GM23338 (cell line): ENCODE data around the gene MAST3. TPM values are rescaled to one million over a fixed set of nuclear protein-coding genes. Genes with fewer than 3 reads are reported as not detected.
"Not testable (repeated sequence)": the region's sequence is repeated elsewhere in the genome, so short reads cannot be mapped to it uniquely, and the experiment has no call there.

ENCODE experiments used
- ATAC-seq: fragments of 200-7000 bp; cut with Tn5 transposase; 3 replicates; pipeline ENCODE4 v1.9.1; 2020
- DNase-seq: peaks from one replicate; pipeline ENCODE4 v3.0.0-alpha.2; 2015; ENCODE audit warnings: low spot score
- H2AFZ ChIP-seq: fragments of 200-600 bp; sonication (generic); 2 replicates; pipeline ENCODE4 v1.8.0; 2016; ENCODE audit warnings: antibody characterized with exemption, mild to moderate bottlenecking, moderate library complexity
- H3F3A ChIP-seq: fragments of 200-600 bp; sonication (generic); replicated peaks from 2 replicates; pipeline ENCODE4 v1.8.0; 2017; ENCODE audit warnings: antibody characterized with exemption, mixed run types, low read depth
- H3K27ac ChIP-seq: fragments of 200-600 bp; sonication (generic); 2 replicates; pipeline ENCODE4 v1.6.1; 2016; ENCODE audit warnings: low read depth
- H3K27me3 ChIP-seq: fragments of 200-600 bp; sonication (generic); 2 replicates; pipeline ENCODE4 v1.8.0; 2016; ENCODE audit warnings: mild to moderate bottlenecking, mixed run types, moderate library complexity; ENCODE audit not compliant: insufficient read depth
- H3K36me3 ChIP-seq: fragments of 200-600 bp; sonication (generic); 2 replicates; pipeline ENCODE4 v1.8.0; 2016; ENCODE audit warnings: mild to moderate bottlenecking; ENCODE audit not compliant: insufficient read depth
- H3K4me1 ChIP-seq: fragments of 200-600 bp; sonication (generic); 2 replicates; pipeline ENCODE4 v1.8.0; 2016; ENCODE audit warnings: mild to moderate bottlenecking, moderate library complexity; ENCODE audit not compliant: insufficient read depth
- H3K4me2 ChIP-seq: fragments of 200-600 bp; sonication (generic); 2 replicates; pipeline ENCODE4 v1.7.1; 2017; ENCODE audit warnings: mixed run types
- H3K4me3 ChIP-seq: fragments of 200-600 bp; sonication (generic); 2 replicates; pipeline ENCODE4 v1.6.1; 2016; ENCODE audit warnings: mixed run types
- H3K79me2 ChIP-seq: fragments of 200-600 bp; sonication (generic); replicated peaks from 2 replicates; pipeline ENCODE4 v1.8.0; 2017; ENCODE audit warnings: mild to moderate bottlenecking; ENCODE audit not compliant: insufficient read depth
- H3K9me2 ChIP-seq: fragments of 200-600 bp; sonication (generic); 2 replicates; pipeline ENCODE4 v1.8.0; 2017; ENCODE audit not compliant: insufficient read depth
- H4K20me1 ChIP-seq: fragments of 200-600 bp; sonication (generic); replicated peaks from 2 replicates; pipeline ENCODE4 v1.8.0; 2017; ENCODE audit warnings: mild to moderate bottlenecking; ENCODE audit not compliant: insufficient read depth
- H3K27ac Mint-ChIP-seq: 2 replicates; pipeline ENCODE4 v1.8.0; 2020; ENCODE audit warnings: inconsistent platforms, mild to moderate bottlenecking, moderate library complexity, mixed read lengths
- H3K27me3 Mint-ChIP-seq: 3 replicates; pipeline ENCODE4 v1.8.0; 2022; ENCODE audit warnings: low read depth, mild to moderate bottlenecking, moderate library complexity, mixed read lengths, inconsistent platforms; ENCODE audit not compliant: insufficient read depth, poor library complexity
- H3K36me3 Mint-ChIP-seq: 3 replicates; pipeline ENCODE4 v1.8.0; 2021; ENCODE audit warnings: low read depth, mild to moderate bottlenecking, inconsistent platforms, moderate library complexity, mixed read lengths
- H3K4me1 Mint-ChIP-seq: 3 replicates; pipeline ENCODE4 v1.8.0; 2020; ENCODE audit warnings: mild to moderate bottlenecking, inconsistent platforms, mixed read lengths
- H3K4me3 Mint-ChIP-seq: 3 replicates; pipeline ENCODE4 v1.8.0; 2021; ENCODE audit warnings: moderate library complexity, mild to moderate bottlenecking, inconsistent platforms, mixed read lengths
- H3K9me3 Mint-ChIP-seq: 3 replicates; pipeline ENCODE4 v1.8.0; 2020; ENCODE audit warnings: moderate library complexity, mild to moderate bottlenecking, inconsistent platforms, mixed read lengths
- CTCF ChIP-seq, 2 experiments: fragments of 200-600 bp in 1 of 2; sonication (generic) in 1 of 2; conservative IDR thresholded peaks; 2 replicates each; pipeline versions ENCODE4 v1.5.1 to v1.6.1; 2016 to 2017; ENCODE audit warnings: antibody characterized with exemption in 2 of 2, low read depth in 2 of 2, mild to moderate bottlenecking in 2 of 2, moderate library complexity in 1 of 2
- EZH2 ChIP-seq: fragments of 200-600 bp; sonication (generic); IDR thresholded peaks from one replicate; pipeline ENCODE4 v1.8.0; 2017; ENCODE audit warnings: antibody characterized with exemption, mild to moderate bottlenecking, low read depth; ENCODE audit not compliant: unreplicated experiment
- JUNB ChIP-seq: IDR thresholded peaks from one replicate; pipeline ENCODE4 v1.6.1; 2016; ENCODE audit warnings: antibody characterized with exemption; ENCODE audit not compliant: unreplicated experiment
- NANOG ChIP-seq: IDR thresholded peaks from 2 replicates; pipeline ENCODE4 v1.6.1; 2016; ENCODE audit warnings: antibody characterized with exemption, borderline replicate concordance
- polyA plus RNA-seq: library from polyadenylated mRNA; unstranded; fragments of >200 nt; fragmentation: Nextera tagmentation; extraction: Ambion mirVana; gene quantifications from 2 replicates; pipeline ENCODE4 v1.2.1, GENCODE V29; 2016
- total RNA-seq: library from RNA; depleted of rRNA; stranded (reverse); fragments of >200 nt; shearing (Covaris generic); gene quantifications from 2 replicates; pipeline ENCODE4 v1.2.3, GENCODE V29; 2014
- TF ChIP-seq, protein P1 (sequence below): IDR thresholded peaks from one replicate; pipeline ENCODE4 v1.6.1; 2018; ENCODE audit warnings: antibody characterized with exemption; ENCODE audit not compliant: unreplicated experiment

Gene MAST3
- total and polyA plus RNA-seq, 2 experiments from 2014 or later: 5.6 to 8.8 TPM

GRCh38 chr19:18104793-18105131 is 7.2 kb downstream of the MAST3 start:
- no peak overlapping the region for H3K27ac ChIP-seq
- no peaks in the 10 kb centered on the region for H3K36me3 ChIP-seq
- TF ChIP-seq NANOG (no peak), EZH2 (no peak), JUNB (no peak)
- H3K9me2 ChIP-seq: no peaks in the 10 kb centered on the region
- DNase-seq (no peak), ATAC-seq (peak; percentile 24)
- no peaks in the 10 kb centered on the region for H3K9me3 Mint-ChIP-seq
- 0 out of 2 replicates have a peak, but pooled peaks cover 4% of the 10 kb centered on the region for H3F3A ChIP-seq
- peak overlapping the region; percentile 92 for H2AFZ ChIP-seq
- peaks cover 16% of the 10 kb centered on the region for H3K27me3 ChIP-seq
- H3K36me3 Mint-ChIP-seq: no peaks in the 10 kb centered on the region; the same call in 2 of the 3 replicates
- peak overlapping the region; percentile 59 for H3K4me3 ChIP-seq
- H4K20me1 ChIP-seq: no peaks in the 10 kb centered on the region
- H3K4me2 ChIP-seq: peak overlapping the region; percentile 79
- H3K79me2 ChIP-seq: no peaks in the 10 kb centered on the region
- no peaks in the 10 kb centered on the region; the same call in 1 of the 2 replicates for H3K4me1 ChIP-seq
- peak overlapping the region; percentile 75 for H3K4me3 Mint-ChIP-seq
- peak overlapping the region; percentile 93 for H3K27ac Mint-ChIP-seq
- H3K4me1 Mint-ChIP-seq: peaks cover 11% of the 10 kb centered on the region
- peaks cover 21% of the 10 kb centered on the region for H3K27me3 Mint-ChIP-seq

DNA sequence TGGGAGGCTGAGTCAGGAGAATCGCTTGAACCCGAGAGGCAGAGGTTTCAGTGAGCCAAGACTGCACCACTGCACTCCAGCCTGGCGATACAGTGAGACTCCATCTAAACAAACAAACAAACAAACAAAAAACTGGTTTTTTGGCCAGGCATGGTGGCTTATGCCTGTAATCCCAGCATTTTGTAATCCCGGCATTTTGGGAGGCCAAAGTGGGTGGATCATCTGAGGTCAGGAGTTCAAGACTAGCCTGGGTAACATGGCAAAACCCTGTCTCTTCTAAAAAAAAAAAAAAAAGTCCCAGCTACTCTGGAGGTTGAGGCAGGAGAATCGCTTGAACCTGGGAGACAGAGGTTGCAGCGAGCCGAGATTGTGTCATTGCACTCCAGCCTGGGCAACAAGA is 7.7 kb downstream of the MAST3 start:
- not testable (repeated sequence) for H4K20me1 ChIP-seq, DNase-seq, H3K36me3 Mint-ChIP-seq, ATAC-seq, H3K4me1 ChIP-seq, H3K9me2 ChIP-seq, H3K27ac ChIP-seq, H2AFZ ChIP-seq, H3K4me3 ChIP-seq, H3K4me1 Mint-ChIP-seq, H3K36me3 ChIP-seq, H3K9me3 Mint-ChIP-seq, H3K4me3 Mint-ChIP-seq, H3K79me2 ChIP-seq, H3K4me2 ChIP-seq, H3F3A ChIP-seq, H3K27ac Mint-ChIP-seq
- peaks cover 16% of the 10 kb centered on the region for H3K27me3 ChIP-seq
- H3K27me3 Mint-ChIP-seq: peaks cover 21% of the 10 kb centered on the region

DNA sequence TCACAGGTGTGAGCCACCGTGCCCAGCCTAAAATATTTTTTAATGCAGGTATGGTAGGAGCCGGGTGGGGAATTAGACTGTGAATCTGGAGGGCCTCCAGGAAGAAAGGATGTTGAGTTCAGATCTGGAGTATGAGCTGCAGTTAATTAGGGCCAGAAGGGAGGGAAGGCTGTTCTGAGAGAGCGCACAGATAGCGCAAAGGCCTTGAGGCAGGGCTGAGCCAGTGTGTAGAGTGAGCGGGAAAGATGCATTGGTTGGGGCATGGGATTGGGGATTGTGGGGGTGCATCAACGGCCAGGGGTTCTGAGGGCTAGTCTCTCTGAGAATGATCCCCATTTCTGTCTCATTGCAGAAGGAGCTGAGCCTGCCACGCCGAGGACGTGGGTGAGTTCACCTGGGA is 9.7 kb downstream of the MAST3 start:
- H3K27ac Mint-ChIP-seq: no peak overlapping the region
- Histone ChIP-seq H3K4me3 (no peak overlapping the region), H4K20me1 (no peaks in the 10 kb centered on the region), H2AFZ (no peak overlapping the region), H3K9me2 (no peaks in the 10 kb centered on the region), H3K4me1 (peaks cover 6% of the 10 kb centered on the region; the same call in 1 of the 2 replicates), H3K79me2 (no peaks in the 10 kb centered on the region), H3K27ac (no peak overlapping the region), H3K27me3 (peaks cover 22% of the 10 kb centered on the region), H3K36me3 (no peaks in the 10 kb centered on the region), H3F3A (peaks cover 14% of the 10 kb centered on the region; the same call in 1 of the 2 replicates), H3K4me2 (no peak overlapping the region)
- no peaks in the 10 kb centered on the region for H3K9me3 Mint-ChIP-seq
- H3K36me3 Mint-ChIP-seq: no peaks in the 10 kb centered on the region; the same call in 2 of the 3 replicates
- ATAC-seq (no peak), DNase-seq (no peak)
- no peak overlapping the region for H3K4me3 Mint-ChIP-seq
- H3K4me1 Mint-ChIP-seq: peaks cover 8% of the 10 kb centered on the region
- H3K27me3 Mint-ChIP-seq: peaks cover 24% of the 10 kb centered on the region
- TF ChIP-seq CTCF (conservative IDR thresholded peaks at IDR 0.05; ENCODE audit: low read depth in 2 of 2): no peak
- TF ChIP-seq, protein P1, sequence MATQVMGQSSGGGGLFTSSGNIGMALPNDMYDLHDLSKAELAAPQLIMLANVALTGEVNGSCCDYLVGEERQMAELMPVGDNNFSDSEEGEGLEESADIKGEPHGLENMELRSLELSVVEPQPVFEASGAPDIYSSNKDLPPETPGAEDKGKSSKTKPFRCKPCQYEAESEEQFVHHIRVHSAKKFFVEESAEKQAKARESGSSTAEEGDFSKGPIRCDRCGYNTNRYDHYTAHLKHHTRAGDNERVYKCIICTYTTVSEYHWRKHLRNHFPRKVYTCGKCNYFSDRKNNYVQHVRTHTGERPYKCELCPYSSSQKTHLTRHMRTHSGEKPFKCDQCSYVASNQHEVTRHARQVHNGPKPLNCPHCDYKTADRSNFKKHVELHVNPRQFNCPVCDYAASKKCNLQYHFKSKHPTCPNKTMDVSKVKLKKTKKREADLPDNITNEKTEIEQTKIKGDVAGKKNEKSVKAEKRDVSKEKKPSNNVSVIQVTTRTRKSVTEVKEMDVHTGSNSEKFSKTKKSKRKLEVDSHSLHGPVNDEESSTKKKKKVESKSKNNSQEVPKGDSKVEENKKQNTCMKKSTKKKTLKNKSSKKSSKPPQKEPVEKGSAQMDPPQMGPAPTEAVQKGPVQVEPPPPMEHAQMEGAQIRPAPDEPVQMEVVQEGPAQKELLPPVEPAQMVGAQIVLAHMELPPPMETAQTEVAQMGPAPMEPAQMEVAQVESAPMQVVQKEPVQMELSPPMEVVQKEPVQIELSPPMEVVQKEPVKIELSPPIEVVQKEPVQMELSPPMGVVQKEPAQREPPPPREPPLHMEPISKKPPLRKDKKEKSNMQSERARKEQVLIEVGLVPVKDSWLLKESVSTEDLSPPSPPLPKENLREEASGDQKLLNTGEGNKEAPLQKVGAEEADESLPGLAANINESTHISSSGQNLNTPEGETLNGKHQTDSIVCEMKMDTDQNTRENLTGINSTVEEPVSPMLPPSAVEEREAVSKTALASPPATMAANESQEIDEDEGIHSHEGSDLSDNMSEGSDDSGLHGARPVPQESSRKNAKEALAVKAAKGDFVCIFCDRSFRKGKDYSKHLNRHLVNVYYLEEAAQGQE: no peak
